HepG2 (cell line): ENCODE results near the gene KHK. TPM values are rescaled to one million over a fixed set of nuclear protein-coding genes. Genes with fewer than 3 reads are reported as not detected.

Source experiments
- FOXA1 ChIP-seq, 2 experiments: fragments of 450-650 bp in 1 of 2; sonication (generic) in 1 of 2; formaldehyde crosslinking in 1 of 2; IDR thresholded peaks; 2 replicates each; pipeline versions ENCODE4 v1.4.0 to v1.6.1; 2016 to 2020; ENCODE audit warnings: missing genetic modification reagents in 1 of 2
- HHEX ChIP-seq: IDR thresholded peaks from 2 replicates; pipeline ENCODE4 v1.6.1; 2016; ENCODE audit warnings: control low read depth
- HNF1A ChIP-seq, 2 experiments: sonication (generic) in 1 of 2; formaldehyde crosslinking in 1 of 2; IDR thresholded peaks; 2 replicates each; pipeline versions ENCODE4 v1.4.0 to v1.6.1; 2016 to 2020; ENCODE audit warnings: borderline replicate concordance in 1 of 2, low read depth in 1 of 2, mild to moderate bottlenecking in 1 of 2, missing genetic modification reagents in 1 of 2
- HNRNPK ChIP-seq: fragments of 200-400 bp; formaldehyde crosslinking; IDR thresholded peaks from 2 replicates; pipeline ENCODE4 v1.6.1; 2018; ENCODE audit warnings: low read length, low read depth, moderate library complexity, mild to moderate bottlenecking; ENCODE audit not compliant: poor library complexity, severe bottlenecking
- MXI1 ChIP-seq: IDR thresholded peaks from 3 replicates; pipeline ENCODE4 v1.6.1; 2012; ENCODE audit warnings: low read depth, low read length, inconsistent platforms, borderline replicate concordance
- NCOA1 ChIP-seq: sonication (generic); formaldehyde crosslinking; IDR thresholded peaks from 2 replicates; pipeline ENCODE4 v1.9.0; 2021; ENCODE audit warnings: missing genetic modification reagents
- PCBP1 ChIP-seq: fragments of 200-400 bp; formaldehyde crosslinking; IDR thresholded peaks from 2 replicates; pipeline ENCODE4 v1.6.1; 2017; ENCODE audit warnings: mild to moderate bottlenecking, low read depth, low read length, borderline replicate concordance
- SIX1 ChIP-seq: sonication (generic); formaldehyde crosslinking; IDR thresholded peaks from 2 replicates; pipeline ENCODE4 v1.4.0; 2020; ENCODE audit warnings: missing genetic modification reagents, borderline replicate concordance
- SYNCRIP ChIP-seq: fragments of 200-400 bp; formaldehyde crosslinking; IDR thresholded peaks from 2 replicates; pipeline ENCODE4 v1.6.1; 2018; ENCODE audit warnings: mild to moderate bottlenecking, low read depth, low read length; ENCODE audit not compliant: insufficient read depth
- TFDP2 ChIP-seq: sonication (generic); formaldehyde crosslinking; IDR thresholded peaks from 2 replicates; pipeline ENCODE4 v1.4.0; 2020; ENCODE audit warnings: missing genetic modification reagents
- ZBTB20 ChIP-seq: sonication (generic); formaldehyde crosslinking; IDR thresholded peaks from 2 replicates; pipeline ENCODE4 v1.8.1; 2023; ENCODE audit warnings: missing genetic modification reagents, low read depth, mild to moderate bottlenecking, borderline replicate concordance
- ZHX2 ChIP-seq, 2 experiments: sonication (generic) in 1 of 2; formaldehyde crosslinking in 1 of 2; IDR thresholded peaks; 2 replicates each; pipeline versions ENCODE4 v1.6.1 to v1.9.0; 2014 to 2022; ENCODE audit warnings: antibody characterized with exemption in 1 of 2, borderline replicate concordance in 1 of 2, inconsistent platforms in 1 of 2, low read depth in 1 of 2, missing genetic modification reagents in 1 of 2
- ZNF253 ChIP-seq: sonication (generic); formaldehyde crosslinking; IDR thresholded peaks from 2 replicates; pipeline ENCODE4 v1.8.0; 2022; ENCODE audit warnings: mild to moderate bottlenecking, missing genetic modification reagents, borderline replicate concordance
- ZNF569 ChIP-seq: sonication (generic); formaldehyde crosslinking; IDR thresholded peaks from 2 replicates; pipeline ENCODE4 v1.5.0; 2020; ENCODE audit warnings: mild to moderate bottlenecking, missing genetic modification reagents, moderate library complexity, borderline replicate concordance
- polyA plus RNA-seq, 8 experiments: library from polyadenylated mRNA; depleted of rRNA in 3 of 8; stranded (reverse) in 7 of 8; unstranded in 1 of 8; fragments of >200 nt; fragmentation: Illumina TruSeq in 4 of 8; extraction: Trizol in 4 of 8; gene quantifications; 2 replicates each; pipeline versions ENCODE4 v1.2.1 to v1.2.3, GENCODE V29; 2011 to 2016; ENCODE audit warnings: low read depth in 4 of 8, missing spikeins in 1 of 8, mixed read lengths in 1 of 8; ENCODE audit not compliant: insufficient read depth in 1 of 8
- total RNA-seq, 5 experiments: library from RNA; depleted of rRNA; stranded (reverse); fragments of >200 nt; fragmentation: Illumina TruSeq; extraction: Trizol; gene quantifications; 2 replicates each; pipeline ENCODE4 v1.2.3, GENCODE V29; 2016; ENCODE audit warnings: low read depth in 1 of 5

The KHK gene
- total and polyA plus RNA-seq, 2 of the 13 experiments (the other 11 are each of a cell fraction or from before 2014, with no cell fraction given): 40.9 to 99.2 TPM

GRCh38 chr2:27133905-27134780 is 47.6 kb downstream of the KHK start, which contains the start of gene PREB (continued):
- TF ChIP-seq ZHX2 (IDR thresholded peaks at IDR 0.05; ENCODE audit: low read depth): peak; percentile 91
- no peak for TF ChIP-seq ZHX2 (CRISPR knock-in tag; IDR thresholded peaks at IDR 0.05; ENCODE audit: borderline replicate concordance)
- no peak for TF ChIP-seq HNRNPK
- peak; percentile 67; the same call in 1 of the 2 replicates for TF ChIP-seq ZNF569 (CRISPR knock-in tag)
- TF ChIP-seq ZBTB20: no peak; the same call in none of the 2 replicates
- TF ChIP-seq SIX1: no peak
- no peak for TF ChIP-seq PCBP1
- no peak for TF ChIP-seq ZNF253
- no peak for TF ChIP-seq HHEX (CRISPR knock-in tag)
- TF ChIP-seq MXI1: peak; percentile 71; the same call in 1 of the 3 replicates
- TF ChIP-seq TFDP2 (CRISPR knock-in tag): peak; percentile 9; the same call in 1 of the 2 replicates
- TF ChIP-seq HNF1A (IDR thresholded peaks at IDR 0.05; ENCODE audit: low read depth): no peak
- TF ChIP-seq HNF1A (CRISPR knock-in tag; IDR thresholded peaks at IDR 0.05; ENCODE audit: borderline replicate concordance): 0 out of 2 replicates have a peak, but pooled peaks have one; percentile 18
- TF ChIP-seq FOXA1 (IDR thresholded peaks at IDR 0.05): no peak
- no peak for TF ChIP-seq FOXA1 (CRISPR knock-in tag; IDR thresholded peaks at IDR 0.05)
- TF ChIP-seq NCOA1 (CRISPR knock-in tag): peak; percentile 76; the same call in 1 of the 2 replicates
- TF ChIP-seq SYNCRIP: no peak
